Astrocyte of the spinal cord (primary cell): ENCODE measurements around the gene RASGRF2.

Experiments used
- DNase-seq: peaks from one replicate; pipeline ENCODE4 v3.0.0; 2011; ENCODE audit warnings: low read depth, low spot score
- H3K4me3 ChIP-seq: 2 replicates; pipeline ENCODE4 v1.5.1; 2011; ENCODE audit warnings: low read depth, mild to moderate bottlenecking, low read length, moderate library complexity
- CTCF ChIP-seq: IDR thresholded peaks from 2 replicates; pipeline ENCODE4 v1.5.1; 2012; ENCODE audit warnings: low read depth, mild to moderate bottlenecking, low read length, inconsistent platforms
- in situ Hi-C: cut with HindIII; loops from 2 replicates; pipeline ENCODE4 v1.10.0; 2017; ENCODE audit warnings: low sequenced_read_pairs

Gene RASGRF2, protein sequence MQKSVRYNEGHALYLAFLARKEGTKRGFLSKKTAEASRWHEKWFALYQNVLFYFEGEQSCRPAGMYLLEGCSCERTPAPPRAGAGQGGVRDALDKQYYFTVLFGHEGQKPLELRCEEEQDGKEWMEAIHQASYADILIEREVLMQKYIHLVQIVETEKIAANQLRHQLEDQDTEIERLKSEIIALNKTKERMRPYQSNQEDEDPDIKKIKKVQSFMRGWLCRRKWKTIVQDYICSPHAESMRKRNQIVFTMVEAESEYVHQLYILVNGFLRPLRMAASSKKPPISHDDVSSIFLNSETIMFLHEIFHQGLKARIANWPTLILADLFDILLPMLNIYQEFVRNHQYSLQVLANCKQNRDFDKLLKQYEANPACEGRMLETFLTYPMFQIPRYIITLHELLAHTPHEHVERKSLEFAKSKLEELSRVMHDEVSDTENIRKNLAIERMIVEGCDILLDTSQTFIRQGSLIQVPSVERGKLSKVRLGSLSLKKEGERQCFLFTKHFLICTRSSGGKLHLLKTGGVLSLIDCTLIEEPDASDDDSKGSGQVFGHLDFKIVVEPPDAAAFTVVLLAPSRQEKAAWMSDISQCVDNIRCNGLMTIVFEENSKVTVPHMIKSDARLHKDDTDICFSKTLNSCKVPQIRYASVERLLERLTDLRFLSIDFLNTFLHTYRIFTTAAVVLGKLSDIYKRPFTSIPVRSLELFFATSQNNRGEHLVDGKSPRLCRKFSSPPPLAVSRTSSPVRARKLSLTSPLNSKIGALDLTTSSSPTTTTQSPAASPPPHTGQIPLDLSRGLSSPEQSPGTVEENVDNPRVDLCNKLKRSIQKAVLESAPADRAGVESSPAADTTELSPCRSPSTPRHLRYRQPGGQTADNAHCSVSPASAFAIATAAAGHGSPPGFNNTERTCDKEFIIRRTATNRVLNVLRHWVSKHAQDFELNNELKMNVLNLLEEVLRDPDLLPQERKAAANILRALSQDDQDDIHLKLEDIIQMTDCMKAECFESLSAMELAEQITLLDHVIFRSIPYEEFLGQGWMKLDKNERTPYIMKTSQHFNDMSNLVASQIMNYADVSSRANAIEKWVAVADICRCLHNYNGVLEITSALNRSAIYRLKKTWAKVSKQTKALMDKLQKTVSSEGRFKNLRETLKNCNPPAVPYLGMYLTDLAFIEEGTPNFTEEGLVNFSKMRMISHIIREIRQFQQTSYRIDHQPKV (N-terminal part only)

DNA sequence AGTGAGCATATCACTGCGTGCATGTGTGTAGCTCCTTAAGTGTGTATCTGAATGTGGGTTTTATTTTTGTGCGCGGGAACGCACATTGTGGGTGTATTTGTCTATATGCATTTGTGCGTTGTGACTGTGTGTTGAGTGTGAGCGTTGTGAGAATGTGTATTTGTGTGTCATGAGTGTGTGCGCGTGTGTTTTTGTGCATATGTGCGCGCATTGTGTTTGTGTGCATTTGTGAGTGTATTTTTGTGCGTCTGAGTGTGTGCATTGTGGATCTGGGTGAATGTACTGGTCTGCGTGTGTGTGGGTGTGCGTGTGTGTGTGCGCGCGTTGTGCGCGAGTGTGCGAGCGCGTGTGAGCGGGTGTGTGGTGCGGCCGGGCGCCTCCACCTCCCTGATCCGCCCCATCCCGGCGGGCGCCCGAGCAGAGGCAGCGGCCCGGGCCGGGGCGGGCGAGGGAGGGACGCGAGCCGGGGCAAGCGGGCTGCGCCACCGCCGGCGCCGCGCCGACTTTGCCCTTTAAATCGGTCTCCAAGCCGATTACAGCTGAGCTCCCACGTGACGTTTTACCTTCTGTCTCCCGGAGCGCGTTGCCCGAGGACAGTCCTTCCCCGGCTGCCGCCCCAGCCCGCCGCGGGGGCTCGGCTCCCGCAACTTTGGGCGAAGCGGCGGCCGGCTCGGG, at the start of gene RASGRF2:
Gene RASGRF2 (plus strand): TSS at position 596 of the 675 bp plus-strand sequence. CDS start 376 bp downstream, outside the sequence.
- in situ Hi-C loops = no loop called here
- peak; percentile 27 for DNase-seq

GRCh38 chr5:80912479-80912878, 47.7 kb upstream of the RASGRF2 start:
- no peak for TF ChIP-seq CTCF
- H3K4me3 ChIP-seq = no peak overlapping the region
- DNase-seq = no peak
- in situ Hi-C loops = no loop called here

More for the DNA sequence above, at the start of gene RASGRF2:
- TF ChIP-seq CTCF = no peak
- H3K4me3 ChIP-seq = peak within 1 kb of the TSS; percentile 52

- H3K4me3 ChIP-seq = no peak overlapping the region
- DNase-seq = no peak
- no peak for TF ChIP-seq CTCF
- in situ Hi-C loops = no loop called here
Observed at GRCh38 chr5:80915716-80916115, 44.4 kb upstream of the RASGRF2 start.

- no peak for TF ChIP-seq CTCF
- H3K4me3 ChIP-seq = no peak overlapping the region
- in situ Hi-C loops = no loop called here
- DNase-seq = no peak
Observed at GRCh38 chr5:80916676-80917075, 43.5 kb upstream of the RASGRF2 start.

GRCh38 chr5:80917631-80918030, 42.5 kb upstream of the RASGRF2 start:
- no peak for TF ChIP-seq CTCF
- no peak for DNase-seq
- in situ Hi-C loops = no loop called here
- no peak overlapping the region for H3K4me3 ChIP-seq
